HG02678 (cell line): ENCODE measurements around the gene SERPIND1.

Source experiments
- ATAC-seq: cut with Tn5 transposase; IDR thresholded peaks from one replicate; pipeline ENCODE4 v1.9.1; 2021; ENCODE audit warnings: mild to moderate bottlenecking, moderate library complexity; ENCODE audit not compliant: unreplicated experiment

The SERPIND1 gene

GRCh38 chr22:20788627-20789344 is 14.9 kb downstream of the SERPIND1 start:
- ATAC-seq: no peak

- ATAC-seq: no peak
Observed at GRCh38 chr22:20792221-20792965, 18.5 kb downstream of the SERPIND1 start.

- ATAC-seq: no peak
Observed at GRCh38 chr22:20792966-20793728, 19.2 kb downstream of the SERPIND1 start.

- no peak for ATAC-seq
Observed at GRCh38 chr22:20793748-20794649, 20.1 kb downstream of the SERPIND1 start.

- no peak for ATAC-seq
Observed at GRCh38 chr22:20794650-20795413, 20.9 kb downstream of the SERPIND1 start.

GRCh38 chr22:20796731-20797130 is 22.8 kb downstream of the SERPIND1 start:
- no peak for ATAC-seq

- no peak for ATAC-seq
Observed at GRCh38 chr22:20798218-20798617, 24.3 kb downstream of the SERPIND1 start.

GRCh38 chr22:20798974-20799373 is 25.1 kb downstream of the SERPIND1 start:
- no peak for ATAC-seq

- ATAC-seq: no peak
Observed at GRCh38 chr22:20799449-20799848, 25.5 kb downstream of the SERPIND1 start.

- ATAC-seq: no peak
Observed at GRCh38 chr22:20802452-20802851, 28.5 kb downstream of the SERPIND1 start.

- no peak for ATAC-seq
Observed at GRCh38 chr22:20802922-20803553, 29.1 kb downstream of the SERPIND1 start.

- ATAC-seq: no peak
Observed at GRCh38 chr22:20803696-20804324, 29.9 kb downstream of the SERPIND1 start.

GRCh38 chr22:20804650-20805049 is 30.7 kb downstream of the SERPIND1 start:
- no peak for ATAC-seq

- no peak for ATAC-seq
Observed at GRCh38 chr22:20805972-20806471, 32.1 kb downstream of the SERPIND1 start.

GRCh38 chr22:20807315-20807752 is 33.4 kb downstream of the SERPIND1 start:
- no peak for ATAC-seq

- ATAC-seq: no peak
Observed at GRCh38 chr22:20808844-20809243, 34.9 kb downstream of the SERPIND1 start.

GRCh38 chr22:20809538-20810185 is 35.7 kb downstream of the SERPIND1 start:
- no peak for ATAC-seq

- no peak for ATAC-seq
Observed at GRCh38 chr22:20810645-20811044, 36.7 kb downstream of the SERPIND1 start.
